HG03095 (cell line): ENCODE results near the gene KATNB1.

Experiments
- ATAC-seq: cut with Tn5 transposase; IDR thresholded peaks from one replicate; pipeline ENCODE4 v1.9.1; 2021; ENCODE audit warnings: moderate library complexity; ENCODE audit not compliant: unreplicated experiment

The KATNB1 gene

GRCh38 chr16:57755061-57755684 is 19.6 kb downstream of the KATNB1 start:
- ATAC-seq, result no peak

GRCh38 chr16:57755726-57756423 is 20.3 kb downstream of the KATNB1 start:
- no peak for ATAC-seq

- no peak for ATAC-seq
Observed at GRCh38 chr16:57756424-57757325, 21.1 kb downstream of the KATNB1 start.

GRCh38 chr16:57757326-57757786 is 21.8 kb downstream of the KATNB1 start:
- ATAC-seq, result peak; percentile 82

- no peak for ATAC-seq
Observed at GRCh38 chr16:57757883-57758282, 22.3 kb downstream of the KATNB1 start.

GRCh38 chr16:57758331-57759117 is 23.0 kb downstream of the KATNB1 start:
- ATAC-seq, result no peak

GRCh38 chr16:57759131-57759530 is 23.6 kb downstream of the KATNB1 start:
- ATAC-seq, result no peak

- no peak for ATAC-seq
Observed at GRCh38 chr16:57759541-57760356, 24.2 kb downstream of the KATNB1 start.

- ATAC-seq, result no peak
Observed at GRCh38 chr16:57760357-57761160, 25.0 kb downstream of the KATNB1 start.

GRCh38 chr16:57761301-57761700 is 25.7 kb downstream of the KATNB1 start:
- ATAC-seq, result no peak

GRCh38 chr16:57761957-57762356 is 26.4 kb downstream of the KATNB1 start:
- ATAC-seq, result no peak

GRCh38 chr16:57762365-57763040 is 26.9 kb downstream of the KATNB1 start:
- no peak for ATAC-seq

GRCh38 chr16:57763285-57764005 is 27.9 kb downstream of the KATNB1 start:
- no peak for ATAC-seq

GRCh38 chr16:57764006-57764340 is 28.4 kb downstream of the KATNB1 start:
- no peak for ATAC-seq

- ATAC-seq, result no peak
Observed at GRCh38 chr16:57764341-57765159, 29.0 kb downstream of the KATNB1 start.

GRCh38 chr16:57765160-57765728 is 29.7 kb downstream of the KATNB1 start:
- ATAC-seq, result no peak
